ENCODE results near the gene IGF1R.

Gene IGF1R

GRCh38 chr15:98666841-98667240 is 18.5 kb downstream of the IGF1R start:
- intact Hi-C loops (cut with DNase I) = no loop called here
- peak in 1 of 42 donors; percentile 5 for DNase-seq

GRCh38 chr15:98667521-98668179 is 19.3 kb downstream of the IGF1R start:
- peak in 1 of 42 donors; percentile 32 for DNase-seq
- intact Hi-C loops (cut with DNase I) = no loop called here

GRCh38 chr15:98668566-98669308 is 20.4 kb downstream of the IGF1R start:
- peak in 1 of 42 donors; percentile 42 for DNase-seq
- intact Hi-C loops (cut with DNase I) = no loop called here

- DNase-seq = peak in 33 of 42 donors; percentile 19 to 80 (median 47)
- intact Hi-C loops (cut with DNase I) = no loop called here
Observed at GRCh38 chr15:98669638-98670037, 21.3 kb downstream of the IGF1R start.

- intact Hi-C loops (cut with DNase I) = no loop called here
- DNase-seq = no peak
Observed at GRCh38 chr15:98671060-98672008, 23.0 kb downstream of the IGF1R start.

- no peak for DNase-seq
- intact Hi-C loops (cut with DNase I) = no loop called here
Observed at GRCh38 chr15:98673133-98673532, 24.8 kb downstream of the IGF1R start.

- DNase-seq = no peak
- intact Hi-C loops (cut with DNase I) = no loop called here
Observed at GRCh38 chr15:98674336-98674735, 26.0 kb downstream of the IGF1R start.

- no peak for DNase-seq
- intact Hi-C loops (cut with DNase I) = no loop called here
Observed at GRCh38 chr15:98676586-98677270, 28.4 kb downstream of the IGF1R start.

GRCh38 chr15:98677345-98678059 is 29.2 kb downstream of the IGF1R start:
- intact Hi-C loops (cut with DNase I) = no loop called here
- DNase-seq = no peak

- intact Hi-C loops (cut with DNase I) = no loop called here
- DNase-seq = no peak
Observed at GRCh38 chr15:98678484-98678883, 30.1 kb downstream of the IGF1R start.

- intact Hi-C loops (cut with DNase I) = no loop called here
Observed at GRCh38 chr15:98681061-98681460, 32.7 kb downstream of the IGF1R start.

GRCh38 chr15:98682992-98683701 is 34.8 kb downstream of the IGF1R start:
- peak in 2 of 42 donors; percentile 13 to 60 for DNase-seq
- intact Hi-C loops (cut with DNase I) = no loop called here

More at GRCh38 chr15:98681061-98681460, 32.7 kb downstream of the IGF1R start:
- DNase-seq = peak in 34 of 42 donors; percentile 14 to 87 (median 54)

GRCh38 chr15:98683831-98684230 is 35.5 kb downstream of the IGF1R start:
- DNase-seq = peak in 1 of 42 donors; percentile 13
- intact Hi-C loops (cut with DNase I) = no loop called here

- no peak for DNase-seq
- intact Hi-C loops (cut with DNase I) = no loop called here
Observed at GRCh38 chr15:98684436-98684835, 36.1 kb downstream of the IGF1R start.

- intact Hi-C loops (cut with DNase I) = no loop called here
- no peak for DNase-seq
Observed at GRCh38 chr15:98684995-98685525, 36.7 kb downstream of the IGF1R start.

- intact Hi-C loops (cut with DNase I) = no loop called here
- no peak for DNase-seq
Observed at GRCh38 chr15:98686983-98687382, 38.6 kb downstream of the IGF1R start.

GRCh38 chr15:98689431-98689861 is 41.1 kb downstream of the IGF1R start:
- intact Hi-C loops (cut with DNase I) = no loop called here
- no peak for DNase-seq
